ENCODE measurements around the gene CARD8. TPM values are rescaled to one million over a fixed set of nuclear protein-coding genes. Genes with fewer than 3 reads are reported as not detected.

The CARD8 gene
- total and polyA plus RNA-seq, 10 of the 15 experiments (the other 5 are each of a cell fraction or from before 2014, with no cell fraction given) = 39.8 to 69.8 (median 46.1) TPM

DNA sequence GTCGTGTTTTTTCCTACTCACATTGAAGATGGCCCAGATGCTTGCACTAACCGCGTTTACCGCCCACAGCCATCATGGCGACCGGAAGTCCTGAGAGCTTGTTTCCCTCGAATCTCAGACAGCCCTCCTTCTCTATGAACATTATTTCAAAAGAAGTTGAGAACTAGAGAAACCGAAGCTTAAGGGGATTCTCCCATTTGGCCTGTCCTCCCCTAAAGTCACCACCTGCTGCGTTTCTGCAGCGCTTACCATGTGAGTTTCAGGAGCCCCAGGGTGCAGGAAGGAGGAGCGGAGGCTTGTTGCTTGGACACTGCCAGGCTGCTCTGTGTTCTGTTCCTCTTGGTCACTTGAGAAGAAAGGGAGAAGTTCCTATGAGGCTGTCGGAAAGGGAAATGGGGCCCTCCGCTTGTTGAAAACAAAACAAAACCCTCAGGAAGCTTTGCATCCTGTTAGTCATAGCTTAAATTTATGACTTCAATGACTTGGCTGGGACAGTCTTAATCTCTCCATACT is 6.2 kb downstream of the CARD8 start (continued):
- TF ChIP-seq NFIC (IDR thresholded peaks at IDR 0.05; ENCODE audit: low read depth, low read length) (peak; percentile 38; the same call in 1 of the 2 replicates), WRNIP1 (IDR thresholded peaks at IDR 0.05; ENCODE audit: borderline replicate concordance, low read depth, low read length) (0 out of 2 replicates have a peak, but pooled peaks have one; percentile 68), RAD51 (IDR thresholded peaks at IDR 0.05) (peak; percentile 47; the same call in 1 of the 2 replicates), TCF12 (IDR thresholded peaks at IDR 0.05; ENCODE audit: low read depth, low read length) (0 out of 2 replicates have a peak, but pooled peaks have one; percentile 49), HCFC1 (IDR thresholded peaks at IDR 0.05; ENCODE audit: low read length) (peak; percentile 49), FOXK2 (IDR thresholded peaks at IDR 0.05) (no peak), MEF2B (IDR thresholded peaks at IDR 0.05; ENCODE audit: partially characterized antibody, poor library complexity, severe bottlenecking) (peak; percentile 33), EGR1 (IDR thresholded peaks at IDR 0.05; ENCODE audit: borderline replicate concordance in 1 of 2, low read depth in 2 of 2, low read length in 2 of 2) (peak in 1 of 2 experiments; percentile 77; a peak in 2 of 3 replicates), PAX5 (IDR thresholded peaks at IDR 0.05; ENCODE audit: borderline replicate concordance, low read depth, low read length) (no peak), DPF2 (IDR thresholded peaks at IDR 0.05) (0 out of 2 replicates have a peak, but pooled peaks have one; percentile 28), TCF7 (IDR thresholded peaks at IDR 0.05; ENCODE audit: borderline replicate concordance) (0 out of 2 replicates have a peak, but pooled peaks have one; percentile 38), RAD21 (IDR thresholded peaks at IDR 0.05; ENCODE audit: insufficient read depth, low read depth, low read length) (no peak), ZNF24 (IDR thresholded peaks at IDR 0.05) (no peak), BACH1 (IDR thresholded peaks at IDR 0.05; ENCODE audit: borderline replicate concordance) (0 out of 2 replicates have a peak, but pooled peaks have one; percentile 17), ZZZ3 (IDR thresholded peaks at IDR 0.05; ENCODE audit: control insufficient read depth, insufficient read length, low read depth) (no peak)
- TF ChIP-seq, protein P1, sequence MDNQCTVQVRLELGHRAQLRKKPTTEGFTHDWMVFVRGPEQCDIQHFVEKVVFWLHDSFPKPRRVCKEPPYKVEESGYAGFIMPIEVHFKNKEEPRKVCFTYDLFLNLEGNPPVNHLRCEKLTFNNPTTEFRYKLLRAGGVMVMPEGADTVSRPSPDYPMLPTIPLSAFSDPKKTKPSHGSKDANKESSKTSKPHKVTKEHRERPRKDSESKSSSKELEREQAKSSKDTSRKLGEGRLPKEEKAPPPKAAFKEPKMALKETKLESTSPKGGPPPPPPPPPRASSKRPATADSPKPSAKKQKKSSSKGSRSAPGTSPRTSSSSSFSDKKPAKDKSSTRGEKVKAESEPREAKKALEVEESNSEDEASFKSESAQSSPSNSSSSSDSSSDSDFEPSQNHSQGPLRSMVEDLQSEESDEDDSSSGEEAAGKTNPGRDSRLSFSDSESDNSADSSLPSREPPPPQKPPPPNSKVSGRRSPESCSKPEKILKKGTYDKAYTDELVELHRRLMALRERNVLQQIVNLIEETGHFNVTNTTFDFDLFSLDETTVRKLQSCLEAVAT (IDR thresholded peaks at IDR 0.05) = peak; percentile 61; the same call in 1 of the 2 replicates
- TF ChIP-seq, protein P2, sequence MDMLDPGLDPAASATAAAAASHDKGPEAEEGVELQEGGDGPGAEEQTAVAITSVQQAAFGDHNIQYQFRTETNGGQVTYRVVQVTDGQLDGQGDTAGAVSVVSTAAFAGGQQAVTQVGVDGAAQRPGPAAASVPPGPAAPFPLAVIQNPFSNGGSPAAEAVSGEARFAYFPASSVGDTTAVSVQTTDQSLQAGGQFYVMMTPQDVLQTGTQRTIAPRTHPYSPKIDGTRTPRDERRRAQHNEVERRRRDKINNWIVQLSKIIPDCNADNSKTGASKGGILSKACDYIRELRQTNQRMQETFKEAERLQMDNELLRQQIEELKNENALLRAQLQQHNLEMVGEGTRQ (IDR thresholded peaks at IDR 0.05; ENCODE audit: borderline replicate concordance, low read depth, low read length) = no peak
- TF ChIP-seq, protein P3, sequence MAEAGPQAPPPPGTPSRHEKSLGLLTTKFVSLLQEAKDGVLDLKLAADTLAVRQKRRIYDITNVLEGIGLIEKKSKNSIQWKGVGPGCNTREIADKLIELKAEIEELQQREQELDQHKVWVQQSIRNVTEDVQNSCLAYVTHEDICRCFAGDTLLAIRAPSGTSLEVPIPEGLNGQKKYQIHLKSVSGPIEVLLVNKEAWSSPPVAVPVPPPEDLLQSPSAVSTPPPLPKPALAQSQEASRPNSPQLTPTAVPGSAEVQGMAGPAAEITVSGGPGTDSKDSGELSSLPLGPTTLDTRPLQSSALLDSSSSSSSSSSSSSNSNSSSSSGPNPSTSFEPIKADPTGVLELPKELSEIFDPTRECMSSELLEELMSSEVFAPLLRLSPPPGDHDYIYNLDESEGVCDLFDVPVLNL (IDR thresholded peaks at IDR 0.05; ENCODE audit: low read depth, low read length) = no peak
- TF ChIP-seq, protein P4, sequence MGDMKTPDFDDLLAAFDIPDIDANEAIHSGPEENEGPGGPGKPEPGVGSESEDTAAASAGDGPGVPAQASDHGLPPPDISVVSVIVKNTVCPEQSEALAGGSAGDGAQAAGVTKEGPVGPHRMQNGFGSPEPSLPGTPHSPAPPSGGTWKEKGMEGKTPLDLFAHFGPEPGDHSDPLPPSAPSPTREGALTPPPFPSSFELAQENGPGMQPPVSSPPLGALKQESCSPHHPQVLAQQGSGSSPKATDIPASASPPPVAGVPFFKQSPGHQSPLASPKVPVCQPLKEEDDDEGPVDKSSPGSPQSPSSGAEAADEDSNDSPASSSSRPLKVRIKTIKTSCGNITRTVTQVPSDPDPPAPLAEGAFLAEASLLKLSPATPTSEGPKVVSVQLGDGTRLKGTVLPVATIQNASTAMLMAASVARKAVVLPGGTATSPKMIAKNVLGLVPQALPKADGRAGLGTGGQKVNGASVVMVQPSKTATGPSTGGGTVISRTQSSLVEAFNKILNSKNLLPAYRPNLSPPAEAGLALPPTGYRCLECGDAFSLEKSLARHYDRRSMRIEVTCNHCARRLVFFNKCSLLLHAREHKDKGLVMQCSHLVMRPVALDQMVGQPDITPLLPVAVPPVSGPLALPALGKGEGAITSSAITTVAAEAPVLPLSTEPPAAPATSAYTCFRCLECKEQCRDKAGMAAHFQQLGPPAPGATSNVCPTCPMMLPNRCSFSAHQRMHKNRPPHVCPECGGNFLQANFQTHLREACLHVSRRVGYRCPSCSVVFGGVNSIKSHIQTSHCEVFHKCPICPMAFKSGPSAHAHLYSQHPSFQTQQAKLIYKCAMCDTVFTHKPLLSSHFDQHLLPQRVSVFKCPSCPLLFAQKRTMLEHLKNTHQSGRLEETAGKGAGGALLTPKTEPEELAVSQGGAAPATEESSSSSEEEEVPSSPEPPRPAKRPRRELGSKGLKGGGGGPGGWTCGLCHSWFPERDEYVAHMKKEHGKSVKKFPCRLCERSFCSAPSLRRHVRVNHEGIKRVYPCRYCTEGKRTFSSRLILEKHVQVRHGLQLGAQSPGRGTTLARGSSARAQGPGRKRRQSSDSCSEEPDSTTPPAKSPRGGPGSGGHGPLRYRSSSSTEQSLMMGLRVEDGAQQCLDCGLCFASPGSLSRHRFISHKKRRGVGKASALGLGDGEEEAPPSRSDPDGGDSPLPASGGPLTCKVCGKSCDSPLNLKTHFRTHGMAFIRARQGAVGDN (IDR thresholded peaks at IDR 0.05) = peak; percentile 87

Measured in GM12878 (cell line).